Mesodermal cell (in vitro differentiated cells): ENCODE data around the gene COL4A2.

Source experiments
- H3K27ac ChIP-seq: 2 replicates; pipeline ENCODE4 v1.7.0; 2013; ENCODE audit warnings: mild to moderate bottlenecking, low read depth, low read length, moderate library complexity; ENCODE audit not compliant: severe bottlenecking
- H3K36me3 ChIP-seq: 2 replicates; pipeline ENCODE4 v1.7.1; 2013; ENCODE audit warnings: mild to moderate bottlenecking, low read length, moderate library complexity; ENCODE audit not compliant: control insufficient read depth, insufficient read depth
- H3K4me1 ChIP-seq: one replicate; pipeline ENCODE4 v1.7.1; 2013; ENCODE audit warnings: mild to moderate bottlenecking, low read length; ENCODE audit not compliant: insufficient read depth, control insufficient read depth, poor library complexity, severe bottlenecking
- H3K4me3 ChIP-seq: 2 replicates; pipeline ENCODE4 v1.7.0; 2013; ENCODE audit warnings: low read length, control low read depth, mild to moderate bottlenecking; ENCODE audit not compliant: insufficient read depth, poor library complexity, severe bottlenecking; ENCODE audit errors: extremely low read depth
- H3K9me3 ChIP-seq: 2 replicates; pipeline ENCODE4 v1.7.1; 2013; ENCODE audit warnings: mild to moderate bottlenecking, low read length, moderate library complexity; ENCODE audit not compliant: control insufficient read depth
- WGBS, 2 experiments: methylation state at CpG; one replicate each; pipeline ENCODE4 v1.1.5; 2013; ENCODE audit warnings: missing lambda C conversion rate in 2 of 2; ENCODE audit not compliant: insufficient coverage in 2 of 2; 5-methylcytosine and 5-hydroxymethylcytosine counted together

COL4A2 gene

DNA sequence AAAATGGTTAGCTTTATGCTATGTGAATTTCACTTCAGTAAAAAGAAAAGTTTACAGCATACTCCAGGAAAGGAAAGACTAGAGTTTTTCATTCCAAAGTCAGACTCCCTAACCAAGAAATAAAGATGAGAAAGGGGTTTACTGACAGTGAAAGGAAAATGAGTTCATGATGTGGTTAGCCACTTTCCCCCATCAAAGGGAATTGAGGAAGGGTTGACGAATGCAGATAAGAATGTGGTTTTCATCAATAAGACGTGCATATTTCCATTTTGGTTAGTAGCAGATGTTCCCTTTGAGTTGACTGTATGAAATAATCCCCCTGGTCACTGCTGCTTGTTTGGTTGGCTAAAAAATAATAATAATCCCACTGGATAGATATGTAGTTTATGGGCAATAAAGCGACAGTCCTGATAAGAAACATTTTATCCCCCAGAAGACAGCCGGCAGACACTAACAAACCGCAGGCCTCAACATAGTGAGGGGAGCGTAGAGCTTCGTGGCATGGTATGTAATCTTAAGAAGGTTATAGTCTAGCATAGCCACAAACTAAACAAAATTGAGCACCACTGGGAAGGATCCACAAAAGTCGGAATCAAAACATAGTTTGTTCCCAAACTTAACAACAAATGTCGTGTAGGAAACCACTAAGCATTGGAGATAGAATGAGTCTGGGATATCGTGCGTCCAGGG, 114.8 kb downstream of the COL4A2 start:
- WGBS, 2 experiments: 95 to 100% methylated on average over 5 to 9 of the region's 11 CpGs
- Histone ChIP-seq H3K4me3 (no peak overlapping the region), H3K9me3 (no peaks in the 10 kb centered on the region), H3K27ac (peak overlapping the region; percentile 6), H3K4me1 (peaks cover 31% of the 10 kb centered on the region), H3K36me3 (peaks cover 82% of the 10 kb centered on the region)

DNA sequence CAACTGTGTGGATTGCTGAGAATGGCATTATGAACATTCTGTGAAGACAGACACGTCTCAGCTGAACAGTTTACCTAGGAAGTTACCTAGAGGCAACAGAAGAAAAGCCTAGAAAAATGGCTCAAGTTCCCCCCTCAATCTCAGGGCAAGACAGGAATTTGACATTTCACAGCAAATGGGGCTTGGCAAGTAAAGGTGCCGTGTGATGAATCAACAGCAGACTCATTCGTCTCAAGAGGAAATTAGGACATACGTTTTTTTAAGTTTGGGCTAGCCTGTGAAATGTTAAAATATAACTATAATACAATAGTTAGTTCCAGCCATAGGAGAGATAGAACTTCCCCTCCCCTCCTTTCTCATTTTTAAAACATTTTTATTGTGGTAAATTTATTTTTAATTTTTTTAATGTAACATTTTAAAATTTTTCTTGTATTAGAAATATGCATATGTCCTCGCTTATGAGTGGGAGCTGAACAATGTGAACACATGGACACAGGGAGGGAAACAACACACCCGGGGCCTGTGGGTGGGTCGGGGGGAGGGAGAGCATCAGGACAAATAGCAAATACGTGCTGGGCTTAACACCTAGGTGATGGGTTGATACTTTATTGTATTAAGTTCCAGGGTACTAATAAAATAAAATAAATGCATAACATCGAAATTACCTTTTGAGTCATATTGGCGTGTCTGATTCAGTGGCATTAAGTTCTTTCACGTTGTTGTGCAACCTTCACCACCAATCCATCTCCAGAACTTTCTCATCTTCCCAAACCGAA, 116.0 kb downstream of the COL4A2 start:
- H3K4me3 ChIP-seq: no peak overlapping the region
- peaks cover 28% of the 10 kb centered on the region for H3K4me1 ChIP-seq
- H3K36me3 ChIP-seq: peaks cover 84% of the 10 kb centered on the region
- H3K9me3 ChIP-seq: no peaks in the 10 kb centered on the region
- no peak overlapping the region for H3K27ac ChIP-seq
- WGBS, 2 experiments: 95% methylated on average over 8 of the region's 12 CpGs

GRCh38 chr13:110423689-110424302, 116.7 kb downstream of the COL4A2 start:
- peaks cover 25% of the 10 kb centered on the region for H3K4me1 ChIP-seq
- WGBS, 2 experiments: 96 to 97% methylated on average over 9 to 10 of the region's 11 CpGs
- H3K36me3 ChIP-seq: peaks cover 84% of the 10 kb centered on the region
- H3K9me3 ChIP-seq: no peaks in the 10 kb centered on the region
- no peak overlapping the region for H3K4me3 ChIP-seq
- H3K27ac ChIP-seq: no peak overlapping the region

DNA sequence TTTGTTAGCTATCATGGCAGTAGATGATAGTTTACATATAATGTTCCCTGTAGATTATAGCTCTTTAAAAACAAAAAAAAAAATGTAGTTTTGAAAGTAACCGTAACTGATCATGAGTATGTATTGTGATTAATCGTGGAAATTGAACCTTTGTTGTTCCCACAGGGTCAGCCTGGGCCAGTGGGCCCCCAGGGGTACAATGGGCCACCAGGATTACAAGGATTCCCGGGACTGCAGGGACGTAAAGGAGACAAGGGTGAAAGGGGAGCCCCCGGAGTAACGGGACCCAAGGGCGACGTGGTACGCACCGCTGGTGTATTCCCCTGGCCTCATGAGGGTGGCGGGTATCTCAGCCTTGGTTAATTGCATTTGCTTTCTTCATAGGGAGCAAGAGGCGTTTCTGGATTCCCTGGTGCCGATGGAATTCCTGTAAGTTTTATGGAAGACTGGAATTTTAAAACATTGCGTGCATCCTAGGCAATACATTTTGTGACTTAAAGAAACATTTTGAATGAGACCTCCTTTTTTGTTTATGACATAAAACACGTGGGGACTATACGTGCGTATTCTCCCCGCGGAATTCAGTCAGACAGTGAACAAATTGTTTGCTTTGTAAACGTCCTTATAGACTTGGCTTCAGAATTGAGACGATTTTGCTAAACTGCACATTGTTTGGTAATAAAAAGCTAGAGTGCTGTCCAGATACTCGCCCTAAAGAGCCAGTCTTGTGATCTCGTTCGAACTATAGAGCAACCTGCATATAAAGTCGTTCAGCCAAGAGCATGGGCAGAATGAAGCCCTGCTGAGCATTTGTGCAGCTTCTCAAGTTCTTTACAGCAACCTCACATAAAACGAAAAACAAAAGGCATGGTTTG, 117.7 kb downstream of the COL4A2 start:
- no peaks in the 10 kb centered on the region for H3K9me3 ChIP-seq
- no peak overlapping the region for H3K4me3 ChIP-seq
- H3K27ac ChIP-seq: peak overlapping the region; percentile 39
- H3K4me1 ChIP-seq: peaks cover 18% of the 10 kb centered on the region
- 90 to 92% methylated on average over 25 of the region's 26 CpGs for WGBS, 2 experiments
- peaks cover 84% of the 10 kb centered on the region for H3K36me3 ChIP-seq

DNA sequence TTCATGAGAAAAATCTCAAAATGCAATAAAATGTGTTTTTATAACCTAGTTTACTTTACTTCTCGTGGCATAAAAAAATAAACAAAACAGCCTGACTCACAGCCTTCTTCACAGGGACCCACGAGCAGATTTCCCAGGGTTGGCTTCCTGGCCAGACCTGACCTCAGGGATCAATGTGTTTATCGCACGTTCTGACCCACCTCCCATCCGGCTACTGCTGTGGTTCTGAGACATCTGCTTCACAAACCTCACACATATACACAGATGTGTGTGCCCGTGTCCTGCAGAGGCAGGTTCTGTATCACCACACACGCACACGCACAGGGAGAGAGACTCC, 118.3 kb downstream of the COL4A2 start:
- Histone ChIP-seq H3K9me3 (no peaks in the 10 kb centered on the region), H3K4me3 (no peak overlapping the region), H3K27ac (no peak overlapping the region), H3K36me3 (peaks cover 82% of the 10 kb centered on the region), H3K4me1 (peaks cover 18% of the 10 kb centered on the region)
- WGBS, 2 experiments: 89 to 91% methylated on average over 3 to 8 of the region's 8 CpGs

DNA sequence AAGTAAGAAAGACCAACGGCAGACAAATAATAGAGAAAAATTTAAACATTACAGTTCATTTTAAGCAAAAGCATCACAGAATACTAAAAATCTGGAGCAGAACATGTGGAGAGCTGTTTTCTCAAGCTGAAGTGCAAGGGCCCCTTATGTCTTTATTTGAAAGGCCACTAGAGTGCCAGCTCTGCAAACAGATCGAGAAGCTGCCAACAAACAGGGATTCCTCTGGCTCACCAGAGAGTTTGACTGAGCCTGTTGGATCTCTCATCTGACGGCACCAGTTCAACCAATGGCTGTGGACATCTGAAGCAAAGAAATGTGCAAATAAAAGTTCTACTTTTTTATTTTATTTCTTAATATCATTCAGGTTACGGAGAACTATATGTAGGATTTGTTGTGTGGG, 119.7 kb downstream of the COL4A2 start:
- no peak overlapping the region for H3K4me3 ChIP-seq
- H3K4me1 ChIP-seq: peaks cover 18% of the 10 kb centered on the region
- no peak overlapping the region for H3K27ac ChIP-seq
- peaks cover 84% of the 10 kb centered on the region for H3K36me3 ChIP-seq
- H3K9me3 ChIP-seq: no peaks in the 10 kb centered on the region
- 96 to 100% methylated on average over 1 to 2 of the region's 4 CpGs for WGBS, 2 experiments

GRCh38 chr13:110428313-110428712, 121.2 kb downstream of the COL4A2 start:
- peaks cover 91% of the 10 kb centered on the region for H3K36me3 ChIP-seq
- no peak overlapping the region for H3K4me3 ChIP-seq
- WGBS, 2 experiments: 89 to 92% methylated on average over 7 to 12 of the region's 13 CpGs
- H3K27ac ChIP-seq: no peak overlapping the region
- H3K9me3 ChIP-seq: no peaks in the 10 kb centered on the region
- H3K4me1 ChIP-seq: peaks cover 11% of the 10 kb centered on the region

DNA sequence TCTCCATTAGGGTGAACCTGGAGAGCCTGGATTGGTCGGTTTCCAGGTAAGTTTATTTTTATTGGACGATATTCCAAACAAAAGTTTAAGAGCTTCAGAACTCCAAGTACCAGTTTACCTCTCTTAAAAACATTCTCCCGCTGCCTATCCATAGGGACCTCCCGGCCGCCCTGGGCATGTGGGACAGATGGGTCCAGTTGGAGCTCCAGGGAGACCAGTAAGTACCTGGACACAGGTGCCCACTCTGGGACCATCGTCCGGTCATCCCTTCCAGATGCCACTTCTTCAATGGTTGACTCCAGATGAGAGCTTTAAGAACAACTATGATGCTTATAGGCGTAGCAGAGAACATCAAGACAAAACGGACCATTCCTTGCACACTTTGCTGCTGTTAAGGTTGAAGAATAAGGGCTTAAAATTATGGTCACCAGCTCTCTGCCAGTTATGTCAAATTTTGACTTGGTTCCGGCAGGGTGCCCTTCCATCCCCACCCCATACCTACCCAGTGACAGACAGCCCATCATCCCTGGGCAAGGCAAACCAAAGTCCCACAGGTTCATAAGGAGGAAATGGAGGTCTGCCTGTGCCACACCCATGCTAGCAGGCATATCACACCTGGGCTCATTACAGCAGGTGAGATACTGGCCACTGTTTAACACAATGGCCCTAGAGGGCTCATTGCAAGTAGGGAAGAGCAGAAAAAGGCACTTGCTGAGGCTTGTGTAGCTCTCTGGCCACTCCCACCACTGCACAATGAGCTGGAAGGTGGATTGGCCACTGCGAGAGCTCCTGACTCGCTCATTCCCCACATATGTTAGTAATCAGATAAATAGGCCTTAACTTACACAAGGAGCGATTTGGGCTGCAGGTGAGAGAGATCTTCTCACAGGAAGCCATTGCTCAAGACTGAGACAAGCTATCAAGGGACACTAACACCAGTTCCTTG, 123.6 kb downstream of the COL4A2 start:
- no peak overlapping the region for H3K27ac ChIP-seq
- peaks cover under 1% of the 10 kb centered on the region for H3K4me1 ChIP-seq
- no peak overlapping the region for H3K4me3 ChIP-seq
- peaks cover 97% of the 10 kb centered on the region for H3K36me3 ChIP-seq
- WGBS, 2 experiments: 91 to 96% methylated on average over 6 to 9 of the region's 13 CpGs
- no peaks in the 10 kb centered on the region for H3K9me3 ChIP-seq

- Histone ChIP-seq H3K9me3 (no peaks in the 10 kb centered on the region), H3K36me3 (peaks cover 97% of the 10 kb centered on the region), H3K4me1 (no peaks in the 10 kb centered on the region), H3K27ac (no peak overlapping the region), H3K4me3 (no peak overlapping the region)
- WGBS, 2 experiments: 95 to 96% methylated on average over 11 to 13 of the region's 13 CpGs
Measured at GRCh38 chr13:110431425-110432294, 124.6 kb downstream of the COL4A2 start.
